ENCODE results near the gene NRM.

NRM gene

GRCh38 chr6:30690403-30691207 is at the start of gene NRM:
TSS of gene NRM (minus strand) at chr6:30690984. CDS start at chr6:30690974, 10 bp downstream.
- in situ Hi-C loops (cut with MboI; ENCODE audit: low sequenced_read_pairs), result no loop called here

- in situ Hi-C loops (cut with MboI; ENCODE audit: low sequenced_read_pairs), result loop anchor here (10.0 kb wide), 1 partner anchor 84 kb away; no protein-coding TSS in a partner anchor
These were observed 49.7 kb upstream of the NRM start for GRCh38 chr6:30740540-30740870.

- in situ Hi-C loops (cut with MboI; ENCODE audit: low sequenced_read_pairs), result loop anchor here (10.0 kb wide), 2 partner anchors 136 to 254 kb away; partner anchors contain the start of gene HLA-E
These were observed 47.7 kb upstream of the NRM start for GRCh38 chr6:30738532-30738931.

- in situ Hi-C loops (cut with MboI; ENCODE audit: low sequenced_read_pairs), result loop anchor here (10.0 kb wide), 2 partner anchors 139 to 251 kb away; partner anchors contain the start of gene HLA-E
These were observed 45.0 kb upstream of the NRM start for GRCh38 chr6:30735668-30736314.

- in situ Hi-C loops (cut with MboI; ENCODE audit: low sequenced_read_pairs), result loop anchor here (10.0 kb wide), 2 partner anchors 142 to 248 kb away; partner anchors contain the start of gene HLA-E
These were observed 41.6 kb upstream of the NRM start for GRCh38 chr6:30732237-30732943.

GRCh38 chr6:30730601-30731435 is 40.0 kb upstream of the NRM start:
- in situ Hi-C loops (cut with MboI; ENCODE audit: low sequenced_read_pairs), result loop anchor here (10.0 kb wide), 2 partner anchors 144 to 246 kb away; partner anchors contain the start of gene HLA-E

GRCh38 chr6:30727920-30728553 is 37.3 kb upstream of the NRM start:
- in situ Hi-C loops (cut with MboI; ENCODE audit: low sequenced_read_pairs), result loop anchor here (10.0 kb wide), 1 partner anchor 183 kb away; no protein-coding TSS in a partner anchor

- in situ Hi-C loops (cut with MboI; ENCODE audit: low sequenced_read_pairs), result loop anchor here (10.0 kb wide), 1 partner anchor 182 kb away; no protein-coding TSS in a partner anchor
These were observed 36.0 kb upstream of the NRM start for GRCh38 chr6:30726506-30727413.

GRCh38 chr6:30725713-30726505 is 35.1 kb upstream of the NRM start:
- in situ Hi-C loops (cut with MboI; ENCODE audit: low sequenced_read_pairs), result loop anchor here (10.0 kb wide), 1 partner anchor 181 kb away; no protein-coding TSS in a partner anchor

- in situ Hi-C loops (cut with MboI; ENCODE audit: low sequenced_read_pairs), result loop anchor here (10.0 kb wide), 1 partner anchor 180 kb away; no protein-coding TSS in a partner anchor
These were observed 34.3 kb upstream of the NRM start for GRCh38 chr6:30724906-30725667.

GRCh38 chr6:30723843-30724741 is 33.3 kb upstream of the NRM start:
- in situ Hi-C loops (cut with MboI; ENCODE audit: low sequenced_read_pairs), result loop anchor here (10.0 kb wide), 1 partner anchor 179 kb away; no protein-coding TSS in a partner anchor

GRCh38 chr6:30723159-30723842 is 32.5 kb upstream of the NRM start:
- in situ Hi-C loops (cut with MboI; ENCODE audit: low sequenced_read_pairs), result loop anchor here (10.0 kb wide), 1 partner anchor 178 kb away; no protein-coding TSS in a partner anchor

GRCh38 chr6:30722280-30723112 is 31.7 kb upstream of the NRM start:
- in situ Hi-C loops (cut with MboI; ENCODE audit: low sequenced_read_pairs), result loop anchor here (10.0 kb wide), 1 partner anchor 178 kb away; no protein-coding TSS in a partner anchor

GRCh38 chr6:30722025-30722279 is 31.2 kb upstream of the NRM start:
- in situ Hi-C loops (cut with MboI; ENCODE audit: low sequenced_read_pairs), result loop anchor here (10.0 kb wide), 1 partner anchor 177 kb away; no protein-coding TSS in a partner anchor

All from HL-60/S4 (cell line).